HL-60 (cell line): ENCODE results near the gene WBP1.

ENCODE experiments used
- DNase-seq, 2 experiments: peaks; one replicate each; pipeline ENCODE4 v3.0.0-alpha.2; 2010 to 2020; ENCODE audit warnings: low read depth in 1 of 2, low spot score in 1 of 2
- H3K27ac ChIP-seq: fragments of 250-450 bp; sonication (Bioruptor Pico); replicated peaks from 2 replicates; pipeline ENCODE4 v1.5.1; 2020; ENCODE audit warnings: mild to moderate bottlenecking, moderate library complexity
- H3K27me3 ChIP-seq: fragments of 250-450 bp; sonication (Bioruptor Pico); 2 replicates; pipeline ENCODE4 v1.5.1; 2021; ENCODE audit warnings: mild to moderate bottlenecking, moderate library complexity; ENCODE audit not compliant: insufficient read depth, poor library complexity, severe bottlenecking
- H3K4me3 ChIP-seq: replicated peaks from 2 replicates; pipeline ENCODE4 v1.5.1; 2011; ENCODE audit warnings: mild to moderate bottlenecking, control low read depth, low read length; ENCODE audit not compliant: insufficient read depth
- CTCF ChIP-seq: IDR thresholded peaks from one replicate; pipeline ENCODE4 v1.5.1; 2011; ENCODE audit warnings: low read length, control low read depth, inconsistent platforms; ENCODE audit not compliant: insufficient read depth
- GABPA ChIP-seq: IDR thresholded peaks from 2 replicates; pipeline ENCODE4 v1.6.1; 2012; ENCODE audit warnings: low read depth
- POLR2AphosphoS5 ChIP-seq: IDR thresholded peaks from 2 replicates; pipeline ENCODE4 v1.6.1; 2012; ENCODE audit warnings: low read depth
- SPI1 ChIP-seq: IDR thresholded peaks from 2 replicates; pipeline ENCODE4 v1.6.1; 2012; ENCODE audit warnings: low read depth, mild to moderate bottlenecking, borderline replicate concordance
- TF ChIP-seq, protein P1 (sequence below): IDR thresholded peaks from 2 replicates; pipeline ENCODE4 v1.6.1; 2012; ENCODE audit warnings: low read depth; ENCODE audit not compliant: insufficient replicate concordance

WBP1 gene

DNA sequence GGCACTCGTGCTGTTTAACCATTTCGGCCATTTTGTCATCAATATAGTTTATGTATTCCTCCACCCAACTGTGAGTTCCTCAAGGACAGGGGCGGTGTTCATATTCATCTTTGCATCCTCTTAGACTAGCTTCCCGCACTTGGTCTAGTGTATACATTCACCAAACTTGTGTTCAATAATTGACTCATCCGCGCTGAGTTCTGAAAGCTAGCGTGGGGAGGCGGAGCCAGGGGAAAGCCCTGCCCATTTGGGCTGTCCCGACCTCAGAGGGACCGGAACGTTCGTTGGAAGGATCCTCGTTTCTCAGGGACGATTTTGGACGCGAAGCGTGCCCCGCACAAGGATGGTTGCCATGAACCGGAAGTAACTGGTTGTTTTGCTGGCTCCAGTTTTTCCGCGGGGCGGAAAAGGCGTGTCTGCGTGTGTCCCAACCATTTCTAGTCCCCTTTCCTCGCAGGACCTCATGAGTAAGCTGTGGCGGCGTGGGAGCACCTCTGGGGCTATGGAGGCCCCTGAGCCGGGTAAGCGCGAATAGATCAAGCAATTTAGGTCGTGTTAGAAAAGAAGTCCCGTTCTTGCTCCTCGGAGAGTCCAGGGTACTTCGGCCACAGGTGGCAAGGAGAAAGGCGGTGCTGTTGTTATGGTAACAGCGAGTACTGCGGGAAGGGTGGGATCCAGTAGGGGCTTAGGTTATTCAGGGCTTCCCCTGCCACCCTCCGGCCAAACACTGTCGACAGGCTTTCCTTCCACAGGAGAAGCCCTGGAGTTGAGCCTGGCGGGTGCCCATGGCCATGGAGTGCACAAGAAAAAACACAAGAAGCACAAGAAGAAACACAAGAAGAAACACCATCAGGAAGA lies 3.4 kb upstream of the WBP1 start, which contains the start of gene INO80B:
Gene INO80B (plus strand): TSS at position 434 of the 858 bp plus-strand sequence. CDS start 30 bp downstream, at position 464.
- H3K27me3 ChIP-seq = no peaks in the 10 kb centered on the region
- DNase-seq = peak; percentile 98
- TF ChIP-seq, protein P1, sequence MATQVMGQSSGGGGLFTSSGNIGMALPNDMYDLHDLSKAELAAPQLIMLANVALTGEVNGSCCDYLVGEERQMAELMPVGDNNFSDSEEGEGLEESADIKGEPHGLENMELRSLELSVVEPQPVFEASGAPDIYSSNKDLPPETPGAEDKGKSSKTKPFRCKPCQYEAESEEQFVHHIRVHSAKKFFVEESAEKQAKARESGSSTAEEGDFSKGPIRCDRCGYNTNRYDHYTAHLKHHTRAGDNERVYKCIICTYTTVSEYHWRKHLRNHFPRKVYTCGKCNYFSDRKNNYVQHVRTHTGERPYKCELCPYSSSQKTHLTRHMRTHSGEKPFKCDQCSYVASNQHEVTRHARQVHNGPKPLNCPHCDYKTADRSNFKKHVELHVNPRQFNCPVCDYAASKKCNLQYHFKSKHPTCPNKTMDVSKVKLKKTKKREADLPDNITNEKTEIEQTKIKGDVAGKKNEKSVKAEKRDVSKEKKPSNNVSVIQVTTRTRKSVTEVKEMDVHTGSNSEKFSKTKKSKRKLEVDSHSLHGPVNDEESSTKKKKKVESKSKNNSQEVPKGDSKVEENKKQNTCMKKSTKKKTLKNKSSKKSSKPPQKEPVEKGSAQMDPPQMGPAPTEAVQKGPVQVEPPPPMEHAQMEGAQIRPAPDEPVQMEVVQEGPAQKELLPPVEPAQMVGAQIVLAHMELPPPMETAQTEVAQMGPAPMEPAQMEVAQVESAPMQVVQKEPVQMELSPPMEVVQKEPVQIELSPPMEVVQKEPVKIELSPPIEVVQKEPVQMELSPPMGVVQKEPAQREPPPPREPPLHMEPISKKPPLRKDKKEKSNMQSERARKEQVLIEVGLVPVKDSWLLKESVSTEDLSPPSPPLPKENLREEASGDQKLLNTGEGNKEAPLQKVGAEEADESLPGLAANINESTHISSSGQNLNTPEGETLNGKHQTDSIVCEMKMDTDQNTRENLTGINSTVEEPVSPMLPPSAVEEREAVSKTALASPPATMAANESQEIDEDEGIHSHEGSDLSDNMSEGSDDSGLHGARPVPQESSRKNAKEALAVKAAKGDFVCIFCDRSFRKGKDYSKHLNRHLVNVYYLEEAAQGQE = peak; percentile 69
- peak; percentile 71 for TF ChIP-seq POLR2AphosphoS5
- no peak; the same call in 1 of the 2 replicates for TF ChIP-seq SPI1
- peak; percentile 99 for TF ChIP-seq GABPA
- no peak for TF ChIP-seq CTCF
- peak within 1 kb of the TSS; percentile 76 for H3K4me3 ChIP-seq
- H3K27ac ChIP-seq = peak within 1 kb of the TSS; percentile 66

GRCh38 chr2:74457129-74457548 lies 1.1 kb upstream of the WBP1 start:
- Histone ChIP-seq H3K27me3 (no peaks in the 10 kb centered on the region), H3K27ac (peak overlapping the region; percentile 84), H3K4me3 (peak overlapping the region; percentile 68)
- DNase-seq = peak in 1 of 2 experiments; percentile 34
- no peak for TF ChIP-seq SPI1
- TF ChIP-seq GABPA = no peak
- no peak for TF ChIP-seq POLR2AphosphoS5
- TF ChIP-seq CTCF = no peak
- TF ChIP-seq, protein P1 = no peak

GRCh38 chr2:74457549-74458131 lies 598 bp upstream of the WBP1 start:
- H3K27me3 ChIP-seq = no peaks in the 10 kb centered on the region
- TF ChIP-seq SPI1 = no peak
- TF ChIP-seq CTCF = no peak
- peak; percentile 64 for TF ChIP-seq GABPA
- TF ChIP-seq POLR2AphosphoS5 = no peak
- H3K4me3 ChIP-seq = peak overlapping the region; percentile 68
- peak in 1 of 2 experiments; percentile 62 for DNase-seq
- H3K27ac ChIP-seq = peak overlapping the region; percentile 84
